Psoas muscle (tissue), 8 donors: ENCODE results near the gene TMEM44. TPM values are rescaled to one million over a fixed set of nuclear protein-coding genes. Genes with fewer than 3 reads are reported as not detected.

Experiments used
- ATAC-seq, 4 donors: fragments of 200-7000 bp; cut with Tn5 transposase; one replicate each; pipeline ENCODE4 v1.9.1; 2020; ENCODE audit warnings: moderate library complexity in 3 of 4, mild to moderate bottlenecking in 2 of 4
- DNase-seq, 2 donors: peaks; one replicate each; pipeline ENCODE4 v3.0.0-alpha.2; 2020
- H3K27ac ChIP-seq: fragments of 200-600 bp; one replicate; pipeline ENCODE4 v1.8.0; 2022
- H3K27me3 ChIP-seq, 3 donors: fragments of 200-600 bp in 1 of 3; one replicate each; pipeline versions ENCODE4 v1.6.1 to v1.8.0; 2013 to 2022; ENCODE audit warnings: low read length in 2 of 3, mild to moderate bottlenecking in 2 of 3, moderate library complexity in 1 of 3; ENCODE audit not compliant: insufficient read depth in 3 of 3
- H3K36me3 ChIP-seq, 2 donors: fragments of 200-600 bp in 1 of 2; one replicate each; pipeline versions ENCODE4 v1.6.1 to v1.8.0; 2013 to 2022; ENCODE audit warnings: low read depth in 1 of 2, mild to moderate bottlenecking in 1 of 2, moderate library complexity in 1 of 2; ENCODE audit not compliant: insufficient read depth in 1 of 2
- H3K4me1 ChIP-seq: fragments of 200-600 bp; one replicate; pipeline ENCODE4 v1.8.0; 2022
- H3K4me3 ChIP-seq: fragments of 200-600 bp; one replicate; pipeline ENCODE4 v1.8.0; 2022; ENCODE audit warnings: mild to moderate bottlenecking
- H3K9me3 ChIP-seq: fragments of 200-600 bp; one replicate; pipeline ENCODE4 v1.8.0; 2022
- WGBS, 3 donors: extraction: QIAGEN DNeasy Blood & Tissue Kit; methylation state at CpG; one replicate each; pipeline versions ENCODE4 v1.1.6 to v1.1.7; 2013; 5-methylcytosine and 5-hydroxymethylcytosine counted together
- intact Hi-C, 2 donors: fragments of 100-400 bp; cut with DNase I; formaldehyde crosslinking; loops; one replicate each; pipeline versions ENCODE4 v1.11.0 to v1.14.2; 2022
- polyA plus RNA-seq, 3 donors: library from polyadenylated mRNA; stranded (reverse); fragments of 200-250 nt; gene quantifications; one replicate each; pipeline ENCODE4 v1.2.3, GENCODE V29; 2013
- total RNA-seq, 4 donors: library from RNA; stranded (reverse); fragmentation: NEBNext Ultra II Directional in 2 of 4; extraction: Animal tissue kit (Norgen Biotek cat#: 25700) in 2 of 4; gene quantifications; one replicate each; pipeline versions ENCODE4 v1.2.1 to v1.2.4, GENCODE V29; 2021 to 2023
- TF ChIP-seq, protein P1 (sequence below): fragments of 200-600 bp; IDR thresholded peaks from one replicate; pipeline ENCODE4 v1.8.0; 2022; ENCODE audit warnings: antibody characterized with exemption
- donor health status: healthy with polysubstance abuse.
- donor health status: DM: no; HTN: no; CAD: no; lungs with moderate emphysema.
- donor health status: Bipolar disorder and iron deficiency.
- donor health status: healthy.
- donor health status: DM: yes; HTN: yes; CAD: no.
- donor health status: DM: no; HTN: no; CAD: no.
- donor health status: DM: no; HTN: no; CAD: no.
- donor health status: DM: yes; HTN: yes; CAD: no.

TMEM44 gene
- total and polyA plus RNA-seq, 7 donors, result 2.0 to 4.4 (median 3.1) TPM

DNA sequence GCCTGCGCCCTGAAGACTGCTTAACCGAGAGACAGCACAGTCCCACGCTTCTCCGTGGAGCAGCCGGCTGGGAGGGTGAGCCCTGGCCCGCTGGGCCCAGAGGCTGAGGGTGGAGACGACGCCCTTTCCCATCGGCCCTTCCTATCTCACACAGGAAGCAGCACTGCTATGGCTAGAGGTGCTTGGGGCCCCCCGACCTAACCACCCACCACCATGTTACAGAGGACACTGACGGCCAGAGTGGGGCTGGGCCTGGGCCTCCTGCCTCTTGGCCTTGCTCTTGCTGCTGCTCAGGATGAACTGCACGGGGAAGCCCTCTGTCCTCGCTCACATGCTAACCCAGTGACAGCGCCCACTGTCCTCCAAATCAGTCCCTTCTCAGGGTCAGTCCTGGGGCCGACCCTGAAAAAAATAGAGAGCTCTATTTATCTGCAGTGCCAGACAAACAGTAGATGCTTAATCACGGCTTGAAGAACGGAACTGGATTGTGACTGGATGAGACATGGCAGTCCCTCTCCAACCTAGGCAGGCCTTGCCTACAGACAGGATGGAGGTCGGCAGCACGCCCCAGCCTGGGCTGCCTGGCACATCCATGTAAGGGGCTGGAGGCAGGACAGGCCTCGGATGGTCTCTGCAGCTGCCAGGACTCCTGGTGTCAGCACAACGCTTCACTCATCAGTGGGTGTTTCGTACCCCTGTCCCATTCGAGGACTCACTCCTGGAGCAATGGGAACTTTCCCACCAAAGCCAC lies 14.2 kb downstream of the TMEM44 start:
- WGBS, 3 donors, result 81 to 84% (median 84%) methylated on average over 23 of the region's 23 CpGs

DNA sequence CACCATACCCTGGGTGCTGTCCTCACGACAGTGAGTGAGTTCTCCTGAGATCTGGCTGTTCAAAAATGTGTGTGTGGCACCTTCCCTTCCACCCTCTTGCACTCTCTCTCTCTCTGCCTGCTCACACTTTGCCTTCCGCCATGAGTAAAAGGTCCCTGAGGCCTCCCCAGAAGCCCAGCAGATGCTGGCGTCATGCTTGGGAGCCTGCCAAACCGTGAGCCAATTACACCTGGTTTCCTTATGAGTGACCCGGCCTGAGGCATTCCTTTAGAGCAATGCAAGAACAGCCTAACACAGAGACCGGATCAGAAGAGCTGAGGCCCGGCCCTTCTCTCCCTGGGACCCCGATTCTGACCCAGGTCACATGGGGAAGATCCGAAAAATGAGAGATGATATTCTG lies 15.4 kb downstream of the TMEM44 start:
- H3K9me3 ChIP-seq, result no peaks in the 10 kb centered on the region
- H3K4me1 ChIP-seq, result no peaks in the 10 kb centered on the region
- no peaks in the 10 kb centered on the region for H3K27me3 ChIP-seq
- WGBS, 3 donors, result 74 to 81% (median 77%) methylated on average over 9 of the region's 9 CpGs
- ATAC-seq (no peak), DNase-seq (peak in 1 of 2 donors; percentile 45)
- intact Hi-C loops, result no loop called here
- no peak overlapping the region for H3K4me3 ChIP-seq
- TF ChIP-seq, protein P1, sequence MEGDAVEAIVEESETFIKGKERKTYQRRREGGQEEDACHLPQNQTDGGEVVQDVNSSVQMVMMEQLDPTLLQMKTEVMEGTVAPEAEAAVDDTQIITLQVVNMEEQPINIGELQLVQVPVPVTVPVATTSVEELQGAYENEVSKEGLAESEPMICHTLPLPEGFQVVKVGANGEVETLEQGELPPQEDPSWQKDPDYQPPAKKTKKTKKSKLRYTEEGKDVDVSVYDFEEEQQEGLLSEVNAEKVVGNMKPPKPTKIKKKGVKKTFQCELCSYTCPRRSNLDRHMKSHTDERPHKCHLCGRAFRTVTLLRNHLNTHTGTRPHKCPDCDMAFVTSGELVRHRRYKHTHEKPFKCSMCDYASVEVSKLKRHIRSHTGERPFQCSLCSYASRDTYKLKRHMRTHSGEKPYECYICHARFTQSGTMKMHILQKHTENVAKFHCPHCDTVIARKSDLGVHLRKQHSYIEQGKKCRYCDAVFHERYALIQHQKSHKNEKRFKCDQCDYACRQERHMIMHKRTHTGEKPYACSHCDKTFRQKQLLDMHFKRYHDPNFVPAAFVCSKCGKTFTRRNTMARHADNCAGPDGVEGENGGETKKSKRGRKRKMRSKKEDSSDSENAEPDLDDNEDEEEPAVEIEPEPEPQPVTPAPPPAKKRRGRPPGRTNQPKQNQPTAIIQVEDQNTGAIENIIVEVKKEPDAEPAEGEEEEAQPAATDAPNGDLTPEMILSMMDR, result no peak
- H3K27ac ChIP-seq, result no peak overlapping the region
- H3K36me3 ChIP-seq, result no peaks in the 10 kb centered on the region

More for the DNA sequence above, 14.2 kb downstream of the TMEM44 start:
- no peak for ATAC-seq
- Histone ChIP-seq H3K27ac (no peak overlapping the region), H3K36me3 (no peaks in the 10 kb centered on the region), H3K27me3 (no peaks in the 10 kb centered on the region), H3K4me3 (no peak overlapping the region), H3K9me3 (no peaks in the 10 kb centered on the region), H3K4me1 (no peaks in the 10 kb centered on the region)
- TF ChIP-seq, protein P1, result no peak
- intact Hi-C loops, result no loop called here
- DNase-seq, result peak in 1 of 2 donors; percentile 44

DNA sequence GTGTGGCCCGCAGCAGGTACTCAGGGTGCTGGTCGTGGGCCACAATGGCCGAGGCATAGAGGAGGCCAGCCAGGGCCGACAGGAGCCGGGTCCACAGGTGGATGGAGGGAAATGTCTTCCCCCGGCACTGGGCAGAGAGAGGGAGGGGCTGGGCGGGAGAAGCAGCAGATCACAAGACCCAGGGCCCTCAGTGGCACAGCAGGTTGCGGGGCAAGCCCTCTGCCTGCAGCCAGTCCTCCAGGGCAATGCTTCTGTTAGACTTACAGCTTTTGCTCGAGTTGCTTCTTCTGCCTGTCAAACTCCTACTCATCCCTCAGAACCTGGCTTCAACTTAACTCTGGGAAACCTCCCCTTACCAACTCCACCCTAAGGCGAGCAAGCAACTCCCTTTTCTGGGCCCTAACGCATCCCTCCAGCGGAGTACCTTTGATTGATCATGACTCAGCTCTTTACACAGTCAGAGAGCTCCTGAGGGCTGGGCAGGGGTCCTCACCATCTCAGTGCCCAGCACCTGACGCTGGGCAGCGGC lies 16.0 kb downstream of the TMEM44 start:
- WGBS, 3 donors, result 94 to 98% (median 94%) methylated on average over 12 to 14 of the region's 14 CpGs
- ATAC-seq (no peak), DNase-seq (peak in 1 of 2 donors; percentile 36)
- H3K27me3 ChIP-seq, result no peaks in the 10 kb centered on the region
- no peaks in the 10 kb centered on the region for H3K4me1 ChIP-seq
- H3K27ac ChIP-seq, result no peak overlapping the region
- no peaks in the 10 kb centered on the region for H3K36me3 ChIP-seq
- TF ChIP-seq, protein P1, result no peak
- H3K9me3 ChIP-seq, result no peaks in the 10 kb centered on the region
- H3K4me3 ChIP-seq, result no peak overlapping the region
- intact Hi-C loops, result no loop called here

DNA sequence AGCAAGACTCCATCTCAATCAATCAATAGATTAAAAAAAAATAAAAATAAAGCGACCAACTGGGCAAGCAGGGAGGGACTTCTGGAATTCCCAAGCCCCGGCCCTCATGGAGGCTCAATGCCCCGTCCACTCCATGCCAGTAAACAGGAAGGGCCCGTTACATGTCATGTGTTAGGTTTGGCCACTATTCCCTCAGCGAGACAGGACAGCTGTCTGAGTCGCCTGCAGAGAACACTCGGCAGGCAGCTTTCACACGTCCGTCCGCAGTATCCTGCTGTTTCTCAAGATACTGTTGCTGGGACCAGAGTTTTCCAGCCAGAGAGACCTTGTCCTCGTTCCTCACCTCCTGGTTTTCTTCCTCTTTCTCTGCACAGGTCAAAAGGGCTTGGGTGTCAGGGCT lies 18.0 kb downstream of the TMEM44 start:
- intact Hi-C loops, result no loop called here
- DNase-seq, result peak in 1 of 2 donors; percentile 17
- TF ChIP-seq, protein P1, result no peak
- H3K9me3 ChIP-seq, result no peaks in the 10 kb centered on the region
- no peak overlapping the region for H3K4me3 ChIP-seq
- 49 to 72% (median 65%) methylated on average over 11 of the region's 11 CpGs for WGBS, 3 donors
- H3K4me1 ChIP-seq, result no peaks in the 10 kb centered on the region
- H3K27me3 ChIP-seq, result no peaks in the 10 kb centered on the region
- ATAC-seq, result no peak
- no peak overlapping the region for H3K27ac ChIP-seq
- no peaks in the 10 kb centered on the region for H3K36me3 ChIP-seq
